ENCODE results near the gene RRM1. TPM values are rescaled to one million over a fixed set of nuclear protein-coding genes. Genes with fewer than 3 reads are reported as not detected.
A peak's percentile ranks its signal among the peaks of the same experiment; 100 is the strongest.

Gene RRM1
- total and polyA plus RNA-seq, 2 of the 13 experiments (the other 11 are each of a cell fraction or from before 2014, with no cell fraction given) = 17.3 to 108 TPM

- TF ChIP-seq BRCA1 (CRISPR knock-in tag; IDR thresholded peaks at IDR 0.05) = no peak
- TF ChIP-seq MAF1 (CRISPR knock-in tag; IDR thresholded peaks at IDR 0.05; ENCODE audit: borderline replicate concordance) = no peak
Measured at GRCh38 chr11:4071914-4072313, 22.7 kb upstream of the RRM1 start (continued).

- intact Hi-C loops (cut with micrococcal nuclease; ENCODE audit: unreplicated experiment) (loop anchor here (1.0 kb wide), 5 partner anchors 130 to 264 kb away; partner anchors contain the start of genes PGAP2 and STIM1), in situ Hi-C loops (cut with HindIII; ENCODE audit: extremely low pct_ligation_motif_present, low pct_unique_long_range_greater_than_20kb) (loop anchor here (5.0 kb wide), 1 partner anchor 225 kb away; no protein-coding TSS in a partner anchor)
- H3K4me3 ChIP-seq (replicated peaks in 1 of 3; ENCODE audit: insufficient read depth in 1 of 3, low read depth in 2 of 3, low read length in 3 of 3) = no peak overlapping the region
- FAIRE-seq (peak; percentile 82), ATAC-seq (peak; percentile 79), DNase-seq (ENCODE audit: low spot score) (peak; percentile 72)
- no peaks in the 10 kb centered on the region for H3K9me3 ChIP-seq (ENCODE audit: low read length)
- 49% methylated on average over 4 of the region's 4 CpGs for WGBS (ENCODE audit: low lambda C conversion rate)
- no peaks in the 10 kb centered on the region for H4K20me1 ChIP-seq (ENCODE audit: insufficient read depth, low read length)
- POLR2A ChIA-PET = interaction anchor here (0.6 to 2.5 kb wide), 2 partner anchors 9 to 218 kb away, joined by 4 to 15 read pairs; partner anchors contain the start of gene STIM1
- H3K4me2 ChIP-seq (ENCODE audit: low read depth, low read length) = no peak overlapping the region
- no peaks in the 10 kb centered on the region for H3K79me2 ChIP-seq (ENCODE audit: insufficient read depth, low read length)
- CTCF ChIA-PET (ENCODE audit: low intra/inter-chr PET ratio, low total read pairs) = interaction anchor here (1.2 to 2.7 kb wide), 4 partner anchors 218 to 248 kb away, joined by 4 to 30 read pairs (median 16); partner anchors contain the start of gene STIM1
- H3K4me1 ChIP-seq (ENCODE audit: insufficient read depth, low read length) = no peaks in the 10 kb centered on the region
- H3K27ac ChIP-seq (ENCODE audit: extremely low read length, insufficient read depth, low read length) = no peak overlapping the region
- H2AFZ ChIP-seq (ENCODE audit: low read length) = no peak overlapping the region
- no peaks in the 10 kb centered on the region for H3K27me3 ChIP-seq (ENCODE audit: control insufficient read depth in 1 of 2, insufficient read depth in 2 of 2, low read length in 2 of 2)
- no peak overlapping the region for H3K9ac ChIP-seq (ENCODE audit: insufficient read depth, low read depth, low read length)
- H3K36me3 ChIP-seq (replicated peaks in 1 of 2; ENCODE audit: control insufficient read depth in 1 of 2, insufficient read depth in 2 of 2, low read length in 2 of 2) = peaks cover 11 to 21% of the 10 kb centered on the region in 2 experiments
- no TSS peak for BruUV-seq (replicated peaks)
- TF ChIP-seq ZNF597 (CRISPR knock-in tag; IDR thresholded peaks at IDR 0.05) (no peak), GATAD1 (CRISPR knock-in tag; IDR thresholded peaks at IDR 0.05) (0 out of 2 replicates have a peak, but pooled peaks have one; percentile 12), STAG1 (CRISPR knock-in tag; IDR thresholded peaks at IDR 0.05) (peak; percentile 98), MIER3 (CRISPR knock-in tag; IDR thresholded peaks at IDR 0.05; ENCODE audit: borderline replicate concordance) (peak; percentile 49; the same call in 1 of the 2 replicates), ZBTB2 (CRISPR knock-in tag; IDR thresholded peaks at IDR 0.05; ENCODE audit: low read depth) (no peak), RFX5 (IDR thresholded peaks at IDR 0.05; ENCODE audit: low read depth, low read length) (no peak), SAP130 (CRISPR knock-in tag; IDR thresholded peaks at IDR 0.05; ENCODE audit: low read depth) (0 out of 2 replicates have a peak, but pooled peaks have one; percentile 28), GPN1 (CRISPR knock-in tag; IDR thresholded peaks at IDR 0.05; ENCODE audit: borderline replicate concordance) (no peak), ZNF777 (CRISPR knock-in tag; IDR thresholded peaks at IDR 0.05) (no peak), RXRB (CRISPR knock-in tag; IDR thresholded peaks at IDR 0.05; ENCODE audit: borderline replicate concordance) (peak; percentile 20; the same call in 1 of the 2 replicates), ZNF335 (CRISPR knock-in tag; IDR thresholded peaks at IDR 0.05) (0 out of 2 replicates have a peak, but pooled peaks have one; percentile 45), ZNF329 (CRISPR knock-in tag; IDR thresholded peaks at IDR 0.05; ENCODE audit: low read depth) (no peak), ZNF367 (CRISPR knock-in tag; IDR thresholded peaks at IDR 0.05; ENCODE audit: borderline replicate concordance) (no peak), ZNF124 (CRISPR knock-in tag; IDR thresholded peaks at IDR 0.05) (peak; percentile 49; the same call in 1 of the 2 replicates), KLF16 (CRISPR knock-in tag; IDR thresholded peaks at IDR 0.05) (0 out of 4 replicates have a peak, but pooled peaks of 1 of the 2 experiments have one; percentile 25), KAT8 (CRISPR knock-in tag; IDR thresholded peaks at IDR 0.05) (peak; percentile 81), ELF3 (CRISPR knock-in tag; IDR thresholded peaks at IDR 0.05) (peak; percentile 45; the same call in 1 of the 2 replicates), HMGA1 (CRISPR knock-in tag; conservative IDR thresholded peaks at IDR 0.05) (no peak), ZNF691 (CRISPR knock-in tag; IDR thresholded peaks at IDR 0.05; ENCODE audit: borderline replicate concordance, low read depth) (no peak), SMC3 (IDR thresholded peaks at IDR 0.05; ENCODE audit: low read length) (peak; percentile 97)
Measured at GRCh38 chr11:4072668-4073285, 21.8 kb upstream of the RRM1 start.

Data from HepG2 (cell line).